SK-N-MC (cell line): ENCODE measurements around the gene SNX25.
A peak's percentile ranks its signal among the peaks of the same experiment; 100 is the strongest.

Experiments used
- DNase-seq: peaks from one replicate; pipeline ENCODE4 v3.0.0-alpha.2; 2011; ENCODE audit warnings: low read depth, low spot score
- H3K27ac ChIP-seq: fragments of 200-600 bp; sonication (generic); 2 replicates; pipeline ENCODE4 v1.5.1; 2016; ENCODE audit warnings: mixed run types
- H3K36me3 ChIP-seq: fragments of 200-600 bp; sonication (generic); 2 replicates; pipeline ENCODE4 v1.6.1; 2017; ENCODE audit warnings: antibody characterized with exemption, low read length, mixed read lengths; ENCODE audit not compliant: insufficient read depth
- H3K4me3 ChIP-seq: fragments of 200-600 bp; sonication (generic); 2 replicates; pipeline ENCODE4 v1.5.1; 2016
- H3K9ac ChIP-seq: fragments of 200-600 bp; sonication (generic); 2 replicates; pipeline ENCODE4 v1.8.0; 2017; ENCODE audit warnings: mixed run types, mixed read lengths; ENCODE audit not compliant: insufficient read length
- H3K9me3 ChIP-seq: fragments of 200-600 bp; sonication (generic); 2 replicates; pipeline ENCODE4 v1.6.1; 2017; ENCODE audit warnings: low read depth, mild to moderate bottlenecking, antibody characterized with exemption, low read length, moderate library complexity, mixed read lengths
- EZH2 ChIP-seq: fragments of 200-600 bp; sonication (generic); IDR thresholded peaks from one replicate; pipeline ENCODE4 v1.6.1; 2017; ENCODE audit warnings: antibody characterized with exemption
- FOXP2 ChIP-seq: optimal IDR thresholded peaks from 2 replicates; pipeline ENCODE3; 2011; ENCODE audit warnings: mild to moderate bottlenecking, moderate library complexity; ENCODE audit not compliant: insufficient read depth; ENCODE audit errors: extremely low read length, control extremely low read depth
- POLR2AphosphoS5 ChIP-seq: IDR thresholded peaks from 2 replicates; pipeline ENCODE4 v1.6.1; 2012; ENCODE audit warnings: mild to moderate bottlenecking, low read depth, low read length, borderline replicate concordance

Gene SNX25

GRCh38 chr4:185296665-185297460 lies 87.5 kb downstream of the SNX25 start:
- no peak for TF ChIP-seq EZH2
- no peak for TF ChIP-seq FOXP2
- no peak for TF ChIP-seq POLR2AphosphoS5
- peaks cover 20% of the 10 kb centered on the region for H3K36me3 ChIP-seq
- peak overlapping the region; percentile 64; the same call in 1 of the 2 replicates for H3K27ac ChIP-seq
- DNase-seq: no peak
- H3K4me3 ChIP-seq: no peak overlapping the region
- no peaks in the 10 kb centered on the region for H3K9me3 ChIP-seq
- peak overlapping the region; percentile 45 for H3K9ac ChIP-seq

DNA sequence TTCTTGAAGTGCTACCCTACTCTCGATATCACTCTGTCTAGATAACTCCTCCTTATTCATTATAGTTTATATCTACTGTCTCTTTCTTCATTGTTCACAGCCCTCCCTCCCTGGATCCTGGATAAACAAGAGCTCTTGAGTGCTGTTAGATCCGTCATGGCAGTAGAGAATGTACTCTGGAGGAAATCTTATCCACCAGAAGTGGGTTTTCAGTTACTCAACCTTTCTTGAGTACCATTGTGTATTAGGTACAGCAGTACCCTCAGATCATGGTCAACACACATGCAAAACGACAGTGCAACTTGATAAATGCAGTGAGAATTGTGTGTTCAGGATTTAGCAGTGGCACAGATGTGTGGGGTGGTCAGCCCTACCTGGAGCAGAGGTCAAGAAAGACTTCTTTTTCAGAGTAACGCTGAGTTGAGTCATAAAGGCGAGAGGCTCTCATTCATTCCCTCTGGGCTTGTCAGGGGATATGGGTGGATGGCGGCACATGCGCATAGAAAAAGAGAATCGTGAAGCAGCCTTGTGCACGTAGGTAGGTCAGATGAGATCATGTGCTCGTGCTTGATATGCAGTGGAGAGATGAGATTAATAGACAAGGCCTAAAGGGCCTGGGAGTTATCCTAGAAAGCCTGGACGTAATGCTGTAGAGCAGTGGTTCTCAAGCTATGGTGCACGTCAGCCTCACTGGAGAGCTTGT lies 89.5 kb downstream of the SNX25 start:
- Histone ChIP-seq H3K27ac (no peak overlapping the region), H3K4me3 (no peak overlapping the region), H3K9me3 (no peaks in the 10 kb centered on the region), H3K36me3 (peaks cover 11% of the 10 kb centered on the region; the same call in 1 of the 2 replicates), H3K9ac (no peak overlapping the region)
- TF ChIP-seq POLR2AphosphoS5 (no peak), EZH2 (no peak)
- no peak for DNase-seq

DNA sequence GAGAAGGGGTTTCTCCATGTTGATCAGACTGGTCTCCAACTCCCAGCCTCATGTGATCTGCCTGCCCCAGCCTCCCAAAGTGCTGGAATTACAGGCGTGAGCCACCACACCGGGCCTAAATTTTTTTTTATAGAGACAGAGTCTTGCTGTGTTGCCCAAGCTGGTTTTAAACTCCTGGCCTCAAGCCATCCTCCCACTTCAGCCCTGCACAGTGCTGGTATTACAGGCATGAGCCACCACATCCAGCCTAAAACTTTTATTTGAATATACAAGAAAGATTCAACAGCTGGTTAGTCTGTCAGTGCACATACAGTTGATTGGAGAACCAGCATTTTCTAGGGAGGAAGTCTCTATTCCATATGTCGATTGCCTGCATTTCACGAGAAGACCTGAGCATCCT lies 95.1 kb downstream of the SNX25 start:
- no peaks in the 10 kb centered on the region for H3K36me3 ChIP-seq
- no peak for DNase-seq
- H3K9me3 ChIP-seq: no peaks in the 10 kb centered on the region
- no peak for TF ChIP-seq FOXP2
- no peak for TF ChIP-seq EZH2
- TF ChIP-seq POLR2AphosphoS5: no peak
- H3K27ac ChIP-seq: no peak overlapping the region
- no peak overlapping the region for H3K9ac ChIP-seq
- H3K4me3 ChIP-seq: no peak overlapping the region

- no peak for DNase-seq
- TF ChIP-seq EZH2 (no peak), POLR2AphosphoS5 (no peak), FOXP2 (no peak)
- no peaks in the 10 kb centered on the region for H3K36me3 ChIP-seq
- no peaks in the 10 kb centered on the region for H3K9me3 ChIP-seq
- no peak overlapping the region for H3K9ac ChIP-seq
- no peak overlapping the region for H3K4me3 ChIP-seq
- H3K27ac ChIP-seq: no peak overlapping the region
These were observed 95.7 kb downstream of the SNX25 start for GRCh38 chr4:185304944-185305690.

DNA sequence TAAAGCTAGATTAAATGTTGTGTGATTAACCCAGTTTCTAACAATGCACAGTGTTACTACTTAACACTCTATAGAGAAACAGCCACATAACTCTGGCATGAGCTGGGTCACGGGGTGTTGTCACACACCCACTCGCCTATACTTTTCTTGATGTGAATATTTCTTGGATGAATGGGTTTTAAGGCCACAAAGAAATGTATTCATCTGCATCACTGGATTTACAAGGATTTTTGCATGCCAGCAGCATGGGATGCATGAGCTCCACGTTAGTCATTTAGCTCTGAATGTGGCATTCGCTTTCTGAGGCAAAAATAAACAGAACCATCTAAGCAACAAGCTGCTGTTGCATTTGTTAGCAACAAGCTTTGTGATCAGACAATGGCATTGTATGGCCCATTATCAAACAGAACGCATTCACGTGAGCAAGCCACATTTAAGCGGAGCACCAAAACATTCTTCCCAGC lies 96.6 kb downstream of the SNX25 start:
- H3K9ac ChIP-seq: no peak overlapping the region
- H3K36me3 ChIP-seq: no peaks in the 10 kb centered on the region
- no peak overlapping the region for H3K4me3 ChIP-seq
- no peaks in the 10 kb centered on the region for H3K9me3 ChIP-seq
- no peak overlapping the region for H3K27ac ChIP-seq
- TF ChIP-seq FOXP2: no peak
- no peak for TF ChIP-seq EZH2
- TF ChIP-seq POLR2AphosphoS5: no peak
- DNase-seq: no peak

DNA sequence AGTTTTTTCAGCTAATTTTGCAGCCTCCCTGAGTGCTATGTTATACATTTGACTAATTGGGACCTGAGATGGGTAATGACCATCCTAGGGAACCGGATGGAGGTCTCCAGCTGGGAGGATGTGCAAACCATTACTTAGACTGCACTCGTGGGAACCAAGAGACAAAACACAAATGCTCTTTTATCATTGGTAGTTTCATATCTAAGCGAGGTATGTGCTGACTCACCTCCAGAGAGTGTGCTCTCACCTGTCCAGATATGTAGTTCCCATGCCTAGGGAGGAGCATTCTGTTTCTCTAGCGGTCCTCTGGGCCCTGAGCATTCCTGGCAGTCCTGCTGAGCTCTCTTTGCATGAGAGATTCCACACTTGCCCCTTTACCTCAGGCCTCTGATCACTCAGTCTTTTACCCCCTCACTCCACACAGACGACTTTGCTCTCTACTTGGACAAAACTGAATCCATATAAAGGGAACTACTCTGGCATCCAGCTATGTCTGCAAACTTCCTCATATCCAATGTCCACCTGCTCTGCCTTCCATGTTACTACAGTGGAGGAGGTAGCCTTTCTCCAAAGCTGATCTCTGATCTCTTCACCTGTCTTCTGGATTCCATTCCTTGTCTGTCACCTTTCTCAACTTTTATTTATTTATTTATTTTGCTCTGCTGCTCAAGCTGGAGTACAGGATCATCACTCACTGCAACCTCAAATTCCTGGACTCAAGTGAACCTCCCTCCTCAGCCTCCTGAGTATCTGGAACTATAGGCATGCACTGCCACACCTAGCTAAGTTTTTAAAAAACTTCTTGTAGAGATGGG lies 97.9 kb downstream of the SNX25 start:
- Histone ChIP-seq H3K36me3 (no peaks in the 10 kb centered on the region), H3K9ac (no peak overlapping the region), H3K27ac (no peak overlapping the region), H3K9me3 (no peaks in the 10 kb centered on the region), H3K4me3 (no peak overlapping the region)
- TF ChIP-seq POLR2AphosphoS5: no peak
- TF ChIP-seq FOXP2: no peak
- TF ChIP-seq EZH2: no peak
- no peak for DNase-seq

- no peaks in the 10 kb centered on the region for H3K9me3 ChIP-seq
- H3K27ac ChIP-seq: no peak overlapping the region
- H3K36me3 ChIP-seq: 0 out of 2 replicates have a peak, but pooled peaks cover 4% of the 10 kb centered on the region
- no peak overlapping the region for H3K4me3 ChIP-seq
- TF ChIP-seq POLR2AphosphoS5: no peak
- TF ChIP-seq EZH2: no peak
- TF ChIP-seq FOXP2: no peak
- no peak overlapping the region for H3K9ac ChIP-seq
- DNase-seq: no peak
These were observed 100.4 kb downstream of the SNX25 start for GRCh38 chr4:185309770-185310169.
